Stimulated activated CD8-positive, alpha-beta memory T cell treated with anti-CD3 and anti-CD28 coated beads, Interleukin-2, amount 100 ng/mL, for 1 hour (primary cell): ENCODE measurements around the gene FAAP100.

Experiments
- DNase-seq, 2 donors: peaks; one replicate each; pipeline ENCODE4 v3.0.0-alpha.2; 2020; ENCODE audit warnings: low read depth in 2 of 2

The FAAP100 gene

GRCh38 chr17:81511804-81512561, 40.2 kb downstream of the FAAP100 start:
- DNase-seq = no peak

- no peak for DNase-seq
Observed at GRCh38 chr17:81511554-81511803, 40.7 kb downstream of the FAAP100 start.

- DNase-seq = no peak
Observed at GRCh38 chr17:81510785-81511553, 41.2 kb downstream of the FAAP100 start.

- no peak for DNase-seq
Observed at GRCh38 chr17:81509972-81510784, 42.0 kb downstream of the FAAP100 start.

GRCh38 chr17:81509207-81509971, 42.8 kb downstream of the FAAP100 start:
- no peak for DNase-seq

- no peak for DNase-seq
Observed at GRCh38 chr17:81508639-81509206, 43.4 kb downstream of the FAAP100 start.

- DNase-seq = no peak
Observed at GRCh38 chr17:81503619-81504018, 48.5 kb downstream of the FAAP100 start.

- DNase-seq = no peak
Observed at GRCh38 chr17:81502471-81503017, 49.6 kb downstream of the FAAP100 start.

GRCh38 chr17:81500047-81500446, 52.1 kb downstream of the FAAP100 start:
- DNase-seq = no peak

- DNase-seq = no peak
Observed at GRCh38 chr17:81499601-81499970, 52.6 kb downstream of the FAAP100 start.

- DNase-seq = no peak
Observed at GRCh38 chr17:81498953-81499600, 53.1 kb downstream of the FAAP100 start.

- no peak for DNase-seq
Observed at GRCh38 chr17:81494626-81495377, 57.4 kb downstream of the FAAP100 start.

GRCh38 chr17:81493198-81494038, 58.7 kb downstream of the FAAP100 start:
- no peak for DNase-seq

- no peak for DNase-seq
Observed at GRCh38 chr17:81492706-81493105, 59.4 kb downstream of the FAAP100 start.

GRCh38 chr17:81492202-81492601, 60.0 kb downstream of the FAAP100 start:
- no peak for DNase-seq

GRCh38 chr17:81491761-81492160, 60.4 kb downstream of the FAAP100 start:
- DNase-seq = no peak

- no peak for DNase-seq
Observed at GRCh38 chr17:81491181-81491581, 61.0 kb downstream of the FAAP100 start.

GRCh38 chr17:81489998-81490992, 61.9 kb downstream of the FAAP100 start:
- no peak for DNase-seq
